AG04449 (cell line): Measurements from ENCODE around the gene TIMM17A.

Experiments
- CTCF ChIA-PET: fragments of 350-600 bp; formaldehyde crosslinking; extraction: SDS; loops from one replicate; lab custom pipeline; 2021; ENCODE audit warnings: antibody characterized with exemption; lab: Yijun Ruan, JAX
- POLR2A ChIA-PET: fragments of 400-600, 350-600 bp; formaldehyde crosslinking; extraction: SDS; loops from one replicate; lab custom pipeline; 2020; ENCODE audit warnings: antibody characterized with exemption, inconsistent platforms; lab: Yijun Ruan, JAX
- DNase-seq: peaks from one replicate; pipeline ENCODE4 v3.0.0-alpha.2; 2010; ENCODE audit warnings: low read depth, low spot score
- H3K4me3 ChIP-seq: 2 replicates; pipeline ENCODE4 v1.5.1; 2011; ENCODE audit warnings: low read depth, mild to moderate bottlenecking, control low read depth, low read length
- CTCF ChIP-seq: IDR thresholded peaks from one replicate; pipeline ENCODE4 v1.5.1; 2011; ENCODE audit warnings: mild to moderate bottlenecking, moderate library complexity, low read length, control low read depth, inconsistent platforms; ENCODE audit not compliant: insufficient read depth; ENCODE audit errors: missing control alignments

TIMM17A gene

GRCh38 chr1:201925301-201925567 is 30.1 kb upstream of the TIMM17A start:
- no peak overlapping the region for H3K4me3 ChIP-seq
- POLR2A ChIA-PET = no interaction called here
- no peak for TF ChIP-seq CTCF
- CTCF ChIA-PET = interaction anchor here (0.9 to 1.7 kb wide), 2 partner anchors 9 to 21 kb away, joined by 4 to 5 read pairs; partner anchors contain the start of gene LMOD1
- DNase-seq = no peak

- no peak overlapping the region for H3K4me3 ChIP-seq
- CTCF ChIA-PET = interaction anchor here (1.6 to 2.0 kb wide), 3 partner anchors 16 to 30 kb away, joined by 3 to 7 read pairs (median 5); no protein-coding TSS in a partner anchor
- POLR2A ChIA-PET = no interaction called here
- DNase-seq = no peak
- TF ChIP-seq CTCF = no peak
These were observed 29.2 kb upstream of the TIMM17A start for GRCh38 chr1:201925981-201926645.

- POLR2A ChIA-PET = interaction anchor here (1.6 kb wide), 1 partner anchor 18 kb away, joined by 5 read pairs; the partner anchor contains the start of gene LMOD1
These were observed 27.0 kb upstream of the TIMM17A start for GRCh38 chr1:201928266-201928665.

GRCh38 chr1:201930137-201930536 is 25.2 kb upstream of the TIMM17A start:
- TF ChIP-seq CTCF = no peak
- H3K4me3 ChIP-seq = no peak overlapping the region
- ChIA-PET POLR2A (no interaction called here), CTCF (interaction anchor here (1.2 kb wide), 2 partner anchors 14 to 206 kb away, joined by 3 read pairs; no protein-coding TSS in a partner anchor)
- DNase-seq = no peak

More at GRCh38 chr1:201928266-201928665, 27.0 kb upstream of the TIMM17A start:
- DNase-seq = no peak
- no peak overlapping the region for H3K4me3 ChIP-seq
- TF ChIP-seq CTCF = no peak
- CTCF ChIA-PET = interaction anchor here (2.0 kb wide), 1 partner anchor 32 kb away, joined by 7 read pairs; no protein-coding TSS in a partner anchor

- no peak overlapping the region for H3K4me3 ChIP-seq
- ChIA-PET POLR2A (no interaction called here), CTCF (interaction anchor here (1.2 kb wide), 2 partner anchors 13 to 205 kb away, joined by 3 read pairs; no protein-coding TSS in a partner anchor)
- TF ChIP-seq CTCF = no peak
- no peak for DNase-seq
These were observed 24.5 kb upstream of the TIMM17A start for GRCh38 chr1:201930803-201931202.

GRCh38 chr1:201933840-201934430 is 21.4 kb upstream of the TIMM17A start:
- ChIA-PET POLR2A (interaction anchor here (1.2 to 1.4 kb wide), 2 partner anchors 12 to 30 kb away, joined by 3 to 4 read pairs; partner anchors contain the start of gene LMOD1), CTCF (interaction anchor here (0.6 to 1.0 kb wide), 2 partner anchors 9 to 17 kb away, joined by 3 to 4 read pairs; no protein-coding TSS in a partner anchor)
- no peak for TF ChIP-seq CTCF
- no peak for DNase-seq
- no peak overlapping the region for H3K4me3 ChIP-seq
